Central memory CD8-positive, alpha-beta T cell (primary cell): ENCODE results near the gene VPS26B.
"Not testable (repeated sequence)": the region's sequence is repeated elsewhere in the genome, so short reads cannot be mapped to it uniquely, and the experiment has no call there.

Experiments
- ATAC-seq: fragments of 150-1000 bp; cut with Tn5 transposase; replicated peaks from 2 replicates; pipeline ENCODE4 v1.10.0; 2022; ENCODE audit warnings: mild to moderate bottlenecking, moderate FRiP score, moderate number of reproducible peaks; ENCODE audit not compliant: poor library complexity, severe bottlenecking; ENCODE audit errors: extremely low read depth
- DNase-seq, 2 donors: peaks; one replicate each; pipeline ENCODE4 v3.0.0; 2021; ENCODE audit warnings: low spot score in 2 of 2
- H3K27ac Mint-ChIP-seq: one replicate; pipeline ENCODE4 v1.8.0; 2022; ENCODE audit warnings: low read depth, mild to moderate bottlenecking, moderate library complexity, mixed read lengths
- H3K27me3 Mint-ChIP-seq: one replicate; pipeline ENCODE4 v1.8.0; 2022; ENCODE audit warnings: mixed read lengths
- H3K36me3 Mint-ChIP-seq: one replicate; pipeline ENCODE4 v1.8.0; 2022; ENCODE audit warnings: mild to moderate bottlenecking, moderate library complexity, mixed read lengths; ENCODE audit not compliant: insufficient read depth
- H3K4me1 Mint-ChIP-seq: one replicate; pipeline ENCODE4 v1.8.0; 2022; ENCODE audit warnings: mixed read lengths
- H3K4me3 Mint-ChIP-seq: one replicate; pipeline ENCODE4 v1.8.0; 2022; ENCODE audit warnings: mild to moderate bottlenecking, moderate library complexity, mixed read lengths
- H3K9me3 Mint-ChIP-seq: one replicate; pipeline ENCODE4 v1.8.0; 2022; ENCODE audit warnings: mixed read lengths

Gene VPS26B

DNA sequence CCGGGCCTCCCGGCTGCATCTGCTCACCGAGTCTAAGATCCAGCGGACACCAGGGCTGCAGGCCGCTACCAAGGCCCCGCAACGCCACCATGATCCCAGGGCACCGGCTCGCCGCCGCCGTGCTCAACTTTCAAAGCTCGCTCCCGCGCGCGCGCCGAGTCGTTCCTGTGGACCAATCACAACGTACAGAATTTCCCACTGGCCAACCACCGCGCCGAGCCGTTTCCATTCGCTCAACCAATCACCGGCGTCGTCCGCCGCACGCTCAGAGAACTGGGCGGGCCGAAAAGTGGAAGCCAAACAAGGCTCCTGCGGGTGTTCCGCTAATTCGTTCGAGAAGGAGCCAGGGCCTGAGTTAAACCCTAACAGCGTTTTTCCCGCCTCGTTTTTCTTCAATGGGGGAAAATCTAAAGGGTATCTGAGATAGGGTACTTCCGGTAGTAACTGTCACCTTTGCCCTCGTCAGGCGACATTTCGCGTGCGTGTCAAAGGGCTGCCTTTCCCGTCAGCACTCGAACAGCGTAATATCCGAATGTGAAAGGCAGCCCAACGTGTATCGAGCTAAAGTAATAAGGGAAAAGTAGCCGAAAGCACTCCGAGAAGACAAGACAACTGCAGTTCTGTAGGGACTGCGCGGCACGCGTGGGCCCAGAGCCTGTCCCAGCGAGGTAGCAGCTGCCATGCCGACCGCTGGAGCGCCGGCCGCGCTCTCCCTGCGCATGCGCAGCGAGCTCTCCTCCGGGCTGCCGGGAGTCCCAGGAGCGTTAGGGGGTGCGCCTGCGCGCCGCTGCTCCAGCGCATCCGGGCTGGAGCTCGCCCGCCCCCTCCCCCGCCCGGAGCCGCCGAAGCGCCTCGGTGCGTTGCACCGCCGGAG, at the start of gene VPS26B, which contains the start of gene NCAPD3:
Gene VPS26B, plus strand, starts transcription at position 836 of the 874 bp plus-strand sequence. CDS start 452 bp downstream, outside the sequence.
Gene NCAPD3, minus strand, starts transcription at position 132 of the 874 bp plus-strand sequence. Its CDS starts 41 bp downstream, at position 91.
- Mint-ChIP-seq H3K4me3 (peak within 1 kb of the TSS; percentile 96), H3K27me3 (no peaks in the 10 kb centered on the region), H3K9me3 (no peaks in the 10 kb centered on the region), H3K4me1 (peaks cover 53% of the 10 kb centered on the region), H3K27ac (peak within 1 kb of the TSS; percentile 96), H3K36me3 (peaks cover 30% of the 10 kb centered on the region)
- ATAC-seq = peak; percentile 83
- peak; percentile 91 to 94 for DNase-seq

DNA sequence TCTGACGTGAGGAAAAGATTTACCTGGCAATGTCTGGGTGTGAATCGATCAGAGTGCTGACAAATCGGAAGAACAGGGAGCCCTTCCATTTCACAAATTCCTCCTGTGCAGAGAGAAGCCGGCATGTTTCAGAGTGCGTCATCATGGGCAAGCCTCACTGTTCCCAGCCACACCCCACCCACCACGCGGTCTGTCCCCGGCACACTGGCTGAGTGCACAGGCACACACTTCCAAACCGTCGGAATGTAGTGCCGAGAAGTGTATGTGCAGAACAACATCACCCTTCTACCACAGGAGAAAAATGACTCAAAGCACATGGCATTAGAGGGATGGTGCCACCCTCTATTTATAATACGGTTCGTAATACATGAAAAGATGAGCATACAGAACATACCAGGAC, 48.2 kb upstream of the VPS26B start:
- Mint-ChIP-seq H3K36me3 (peaks cover 35% of the 10 kb centered on the region), H3K4me3 (no peak overlapping the region), H3K4me1 (no peaks in the 10 kb centered on the region), H3K27me3 (no peaks in the 10 kb centered on the region), H3K27ac (no peak overlapping the region), H3K9me3 (no peaks in the 10 kb centered on the region)
- ATAC-seq (no peak), DNase-seq (no peak)

DNA sequence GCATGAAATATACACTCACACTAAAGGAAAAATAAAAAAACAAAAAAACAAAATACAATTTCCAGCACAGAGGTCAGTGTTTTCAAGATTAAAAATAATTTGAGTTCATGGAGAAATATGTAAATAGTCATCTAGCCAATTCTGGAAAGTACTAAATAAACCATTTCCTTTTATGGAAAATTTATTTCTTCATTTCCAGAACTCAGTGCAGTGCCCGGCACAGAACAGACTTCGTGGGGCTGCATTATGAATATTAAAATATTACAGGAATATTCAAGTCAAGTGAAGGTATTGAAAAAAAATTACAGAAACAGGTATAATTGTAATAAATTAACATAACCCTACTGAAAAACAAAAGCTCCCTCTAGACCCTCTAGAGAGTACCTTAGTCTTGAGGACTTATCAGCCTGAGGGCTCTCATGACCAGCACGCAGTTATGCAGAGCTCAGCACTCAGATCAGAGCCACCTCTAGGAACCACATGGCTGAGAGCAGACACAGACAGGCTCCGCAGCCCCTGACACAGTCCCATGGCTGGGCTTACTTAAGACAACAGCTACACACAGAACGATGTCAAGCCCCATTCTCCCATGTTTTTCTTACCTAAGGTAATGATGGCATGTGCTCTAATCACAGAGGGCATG, 46.3 kb upstream of the VPS26B start:
- Mint-ChIP-seq H3K27ac (no peak overlapping the region), H3K9me3 (no peaks in the 10 kb centered on the region), H3K4me3 (no peak overlapping the region), H3K36me3 (peaks cover 31% of the 10 kb centered on the region), H3K4me1 (no peaks in the 10 kb centered on the region), H3K27me3 (no peaks in the 10 kb centered on the region)
- ATAC-seq = no peak
- no peak for DNase-seq

DNA sequence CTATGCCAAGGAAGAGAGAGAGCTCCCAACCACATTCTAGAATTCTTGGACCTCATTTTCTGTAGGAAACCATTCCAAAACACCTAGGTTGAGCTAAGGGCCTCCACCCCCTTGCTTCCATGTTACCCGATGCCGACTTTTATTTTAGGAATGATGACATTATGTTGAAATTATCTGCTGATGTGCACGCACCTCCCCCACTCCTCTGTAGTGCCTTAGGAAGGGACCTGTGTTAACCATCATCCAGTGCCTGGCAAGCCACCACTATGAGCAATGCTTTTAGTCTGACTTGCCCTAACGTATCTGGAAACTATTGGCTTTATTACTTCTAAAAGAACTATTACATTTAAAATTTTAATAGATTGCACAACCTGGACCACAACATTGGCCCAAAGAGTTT, 42.8 kb upstream of the VPS26B start:
- no peak overlapping the region for H3K27ac Mint-ChIP-seq
- no peaks in the 10 kb centered on the region for H3K27me3 Mint-ChIP-seq
- ATAC-seq (no peak), DNase-seq (no peak)
- H3K9me3 Mint-ChIP-seq = no peaks in the 10 kb centered on the region
- H3K4me1 Mint-ChIP-seq = no peaks in the 10 kb centered on the region
- H3K36me3 Mint-ChIP-seq = peaks cover 21% of the 10 kb centered on the region
- H3K4me3 Mint-ChIP-seq = no peak overlapping the region

DNA sequence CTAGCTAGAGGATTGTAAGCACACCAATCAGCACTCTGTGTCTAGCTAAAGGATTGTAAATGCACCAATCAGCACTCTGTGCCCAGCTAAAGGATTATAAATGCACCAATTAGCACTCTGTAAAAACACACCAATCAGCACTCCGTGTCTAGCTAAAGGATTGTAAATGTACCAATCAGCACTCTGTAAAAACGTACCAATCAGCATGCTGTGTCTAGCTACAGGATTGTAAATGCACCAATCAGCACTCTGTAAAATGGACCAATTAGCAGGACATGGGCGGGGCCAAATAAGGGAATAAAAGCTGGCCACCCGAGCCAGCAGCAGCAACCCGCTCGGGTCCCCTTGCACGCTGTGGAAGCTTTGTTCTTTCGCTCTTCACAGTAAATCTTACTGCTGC, 36.4 kb upstream of the VPS26B start:
- H3K36me3 Mint-ChIP-seq = peaks cover 22% of the 10 kb centered on the region
- not testable (repeated sequence) for DNase-seq, H3K9me3 Mint-ChIP-seq

DNA sequence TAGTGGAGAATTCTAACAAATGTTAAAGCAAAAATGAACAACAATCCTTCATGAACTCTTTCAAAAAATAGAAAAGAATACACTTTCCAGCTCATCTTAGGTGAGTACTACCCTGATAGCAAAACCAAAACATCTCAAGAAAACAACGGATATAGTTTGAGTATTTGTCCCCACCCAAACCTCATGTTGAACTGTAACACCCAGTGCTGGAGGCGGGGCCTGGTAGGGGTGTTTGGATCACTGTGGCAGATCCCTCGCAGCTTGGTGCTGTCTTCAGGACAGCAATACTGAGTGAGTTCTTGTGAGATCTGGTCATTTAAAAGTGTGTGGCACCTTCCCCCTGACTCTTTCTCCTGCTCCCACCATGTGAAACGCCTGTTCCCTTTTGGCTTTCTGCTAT, 27.7 kb upstream of the VPS26B start:
- Mint-ChIP-seq H3K27ac (peak overlapping the region; percentile 69), H3K27me3 (no peaks in the 10 kb centered on the region), H3K4me1 (peaks cover 7% of the 10 kb centered on the region), H3K4me3 (no peak overlapping the region), H3K9me3 (no peaks in the 10 kb centered on the region), H3K36me3 (peaks cover 24% of the 10 kb centered on the region)
- ATAC-seq (peak; percentile 70), DNase-seq (no peak)

More for the DNA sequence above, 36.4 kb upstream of the VPS26B start:
- not testable (repeated sequence) for ATAC-seq, H3K4me1 Mint-ChIP-seq, H3K27ac Mint-ChIP-seq, H3K4me3 Mint-ChIP-seq, H3K27me3 Mint-ChIP-seq

DNA sequence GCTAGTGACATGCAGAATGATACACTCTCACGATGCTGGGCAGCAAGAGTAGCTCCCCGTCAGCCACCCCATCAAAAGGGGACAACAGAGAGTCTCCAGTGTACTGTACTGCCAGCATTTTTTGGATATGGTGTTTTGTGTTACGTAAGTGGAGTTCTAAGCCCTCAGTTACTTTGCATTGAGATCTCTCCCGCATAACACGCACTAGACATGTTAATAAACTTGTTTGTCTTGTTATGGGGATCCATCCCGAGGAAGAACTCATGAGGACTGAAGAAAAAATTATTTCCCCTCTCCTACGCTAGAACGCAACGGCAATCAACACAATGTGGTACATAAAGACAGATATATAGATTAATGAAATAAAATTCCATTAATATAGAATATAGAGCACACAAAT, 24.9 kb upstream of the VPS26B start:
- Mint-ChIP-seq H3K36me3 (peaks cover 31% of the 10 kb centered on the region), H3K9me3 (no peaks in the 10 kb centered on the region), H3K4me3 (no peak overlapping the region), H3K27ac (no peak overlapping the region), H3K4me1 (peaks cover 7% of the 10 kb centered on the region), H3K27me3 (no peaks in the 10 kb centered on the region)
- DNase-seq (no peak), ATAC-seq (no peak)

DNA sequence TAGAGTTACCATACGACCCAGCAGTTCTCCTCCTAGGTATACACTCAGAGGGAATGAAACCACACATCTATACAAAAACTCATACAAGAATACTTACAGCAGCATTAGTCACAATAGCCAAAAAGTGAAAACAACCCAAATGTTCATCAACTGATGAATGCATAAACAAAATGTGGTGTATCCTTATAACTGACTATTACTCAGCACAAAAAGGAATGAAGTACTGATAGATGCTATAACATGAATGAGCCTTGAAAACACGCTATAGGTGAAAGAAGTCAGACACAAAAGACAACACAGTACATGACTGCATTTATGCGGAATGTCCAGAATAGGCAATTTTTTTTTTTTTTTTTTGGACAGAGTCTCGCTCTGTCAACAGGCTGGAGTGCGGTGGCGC, 23.8 kb upstream of the VPS26B start:
- H3K27me3 Mint-ChIP-seq = no peaks in the 10 kb centered on the region
- no peak for ATAC-seq
- H3K4me3 Mint-ChIP-seq = no peak overlapping the region

DNA sequence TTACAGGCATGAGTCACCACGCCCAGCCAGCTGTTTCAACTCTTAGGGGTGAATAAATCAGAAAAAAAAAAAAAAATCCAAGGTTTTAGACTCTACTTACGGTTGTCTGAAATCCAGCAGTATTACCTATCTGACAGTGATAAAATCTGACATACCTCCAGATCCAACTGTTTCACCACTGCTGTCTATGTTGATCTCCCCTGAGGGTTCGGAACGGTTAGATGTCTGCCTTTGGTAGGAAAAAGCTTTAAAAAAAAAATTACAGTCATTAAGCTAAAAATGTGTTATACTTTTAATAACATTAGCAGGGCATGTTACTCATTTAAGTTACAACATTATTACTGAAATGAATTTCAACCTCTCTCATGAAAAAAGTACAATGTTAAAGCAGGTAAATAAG, 21.8 kb upstream of the VPS26B start:
- no peaks in the 10 kb centered on the region for H3K27me3 Mint-ChIP-seq
- no peak overlapping the region for H3K27ac Mint-ChIP-seq
- H3K9me3 Mint-ChIP-seq = no peaks in the 10 kb centered on the region
- H3K4me3 Mint-ChIP-seq = no peak overlapping the region
- H3K4me1 Mint-ChIP-seq = no peaks in the 10 kb centered on the region
- ATAC-seq = no peak
- DNase-seq = no peak
- peaks cover 32% of the 10 kb centered on the region for H3K36me3 Mint-ChIP-seq

More for the DNA sequence above, 23.8 kb upstream of the VPS26B start:
- Mint-ChIP-seq H3K36me3 (peaks cover 33% of the 10 kb centered on the region), H3K27ac (no peak overlapping the region), H3K4me1 (peaks cover 7% of the 10 kb centered on the region), H3K9me3 (no peaks in the 10 kb centered on the region)
- no peak for DNase-seq

DNA sequence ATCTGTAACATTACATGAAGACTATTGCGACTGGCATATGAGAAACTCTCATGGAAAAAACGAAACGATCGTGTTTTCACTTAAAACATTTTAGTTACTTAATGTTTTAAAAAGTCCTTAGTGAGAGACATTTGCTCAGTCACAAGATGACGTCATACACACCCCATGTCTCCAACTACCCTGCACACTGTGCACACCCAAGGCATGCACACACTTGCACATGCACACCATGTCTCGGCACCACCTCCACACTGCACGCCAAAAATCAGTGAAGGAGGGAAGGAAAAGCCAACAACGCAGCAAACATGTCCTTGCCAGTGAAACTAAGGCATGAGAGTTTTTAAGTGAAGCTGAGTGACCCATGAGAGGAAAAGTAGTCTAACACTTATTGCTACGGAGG, 18.7 kb upstream of the VPS26B start:
- ATAC-seq = no peak
- H3K4me1 Mint-ChIP-seq = no peaks in the 10 kb centered on the region
- DNase-seq = no peak
- peaks cover 41% of the 10 kb centered on the region for H3K36me3 Mint-ChIP-seq
- H3K9me3 Mint-ChIP-seq = no peaks in the 10 kb centered on the region
- no peak overlapping the region for H3K27ac Mint-ChIP-seq
- H3K27me3 Mint-ChIP-seq = no peaks in the 10 kb centered on the region
- H3K4me3 Mint-ChIP-seq = no peak overlapping the region

DNA sequence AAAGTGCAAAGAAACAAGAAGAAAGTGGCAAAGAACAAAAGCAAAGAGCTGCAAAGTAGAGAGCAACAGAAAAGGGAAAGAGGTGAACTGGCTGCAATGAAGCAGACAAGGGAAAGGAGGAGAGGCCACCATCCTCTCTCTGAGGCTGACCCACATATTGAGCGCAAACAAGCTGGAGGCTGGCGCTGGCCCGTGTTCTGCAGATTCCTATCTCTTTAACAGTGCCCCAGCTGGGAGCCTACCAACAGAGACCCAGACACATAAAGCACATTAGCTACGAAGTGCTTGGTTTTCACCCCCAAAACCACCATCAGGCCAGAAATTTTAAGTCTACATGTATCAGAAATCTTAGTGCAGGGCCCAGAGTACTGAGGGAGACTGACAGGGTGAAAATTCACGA, 18.3 kb upstream of the VPS26B start:
- ATAC-seq (no peak), DNase-seq (no peak)
- Mint-ChIP-seq H3K4me3 (no peak overlapping the region), H3K27ac (no peak overlapping the region), H3K4me1 (no peaks in the 10 kb centered on the region), H3K27me3 (no peaks in the 10 kb centered on the region), H3K9me3 (no peaks in the 10 kb centered on the region), H3K36me3 (peaks cover 40% of the 10 kb centered on the region)

DNA sequence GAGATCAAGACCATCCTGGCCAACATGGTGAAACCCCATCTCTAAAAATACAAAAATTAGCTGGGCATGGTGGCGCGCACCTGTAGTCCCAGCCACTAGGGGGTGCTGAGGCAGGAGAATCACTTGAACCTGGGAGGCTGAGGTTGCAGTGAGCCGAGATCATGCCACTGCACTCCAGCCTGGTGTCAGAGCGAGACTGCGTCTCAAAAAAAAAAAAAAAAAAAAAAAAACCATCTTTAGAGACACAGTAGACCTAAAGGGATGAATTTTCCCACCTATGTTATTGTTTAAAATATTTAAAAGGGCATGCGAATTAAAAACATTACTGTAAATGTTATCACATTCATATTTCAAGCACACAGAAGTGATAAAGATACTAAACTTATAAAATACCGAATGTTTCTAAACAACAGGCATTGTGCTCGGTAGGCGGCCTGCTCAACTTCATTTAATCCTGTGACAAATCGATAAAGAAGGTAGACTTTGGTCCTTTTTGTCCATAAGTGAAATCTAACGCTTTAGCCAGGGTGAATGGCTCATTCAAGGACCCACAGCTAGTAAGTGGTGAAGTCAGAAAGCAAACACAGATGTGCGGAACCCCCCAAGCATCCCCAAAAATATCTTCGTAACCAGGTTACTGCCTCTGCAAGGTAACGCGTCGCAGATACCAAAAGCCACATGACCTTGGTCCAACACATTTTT, 16.8 kb upstream of the VPS26B start:
- Mint-ChIP-seq H3K27ac (no peak overlapping the region), H3K9me3 (no peaks in the 10 kb centered on the region), H3K4me1 (peaks cover 6% of the 10 kb centered on the region), H3K36me3 (peaks cover 35% of the 10 kb centered on the region), H3K4me3 (no peak overlapping the region), H3K27me3 (no peaks in the 10 kb centered on the region)
- peak; percentile 52 to 56 for DNase-seq
- no peak for ATAC-seq
